HEK293 (cell line): ENCODE results near the gene AEBP1.
A peak's percentile ranks its signal among the peaks of the same experiment; 100 is the strongest.

Experiments
- CTCF ChIP-seq: fragments of 450-650 bp; formaldehyde crosslinking; IDR thresholded peaks from 2 replicates; pipeline ENCODE4 v1.5.1; 2016; ENCODE audit warnings: missing biosample characterization, missing genetic modification characterization
- HOXA7 ChIP-seq: sonication (generic); formaldehyde crosslinking; IDR thresholded peaks from 2 replicates; pipeline ENCODE4 v1.8.1; 2022; ENCODE audit warnings: missing genetic modification reagents, borderline replicate concordance
- HOXC10 ChIP-seq: sonication (generic); formaldehyde crosslinking; IDR thresholded peaks from 2 replicates; pipeline ENCODE4 v1.8.1; 2023; ENCODE audit warnings: mild to moderate bottlenecking, missing genetic modification reagents
- KLF16 ChIP-seq: fragments of 450-650 bp; formaldehyde crosslinking; IDR thresholded peaks from 2 replicates; pipeline ENCODE4 v1.5.1; 2017; ENCODE audit warnings: missing biosample characterization, missing genetic modification characterization
- KLF7 ChIP-seq: fragments of 450-650 bp; formaldehyde crosslinking; IDR thresholded peaks from 2 replicates; pipeline ENCODE4 v1.5.1; 2016; ENCODE audit warnings: missing biosample characterization, missing genetic modification characterization, borderline replicate concordance
- KLF8 ChIP-seq: fragments of 450-650 bp; formaldehyde crosslinking; IDR thresholded peaks from 2 replicates; pipeline ENCODE4 v1.5.1; 2016; ENCODE audit warnings: missing biosample characterization, missing genetic modification characterization
- PRDM10 ChIP-seq: fragments of 450-650 bp; formaldehyde crosslinking; IDR thresholded peaks from 2 replicates; pipeline ENCODE4 v1.5.1; 2016; ENCODE audit warnings: missing biosample characterization, missing genetic modification characterization
- SP2 ChIP-seq: fragments of 450-650 bp; formaldehyde crosslinking; IDR thresholded peaks from 2 replicates; pipeline ENCODE4 v1.5.1; 2016; ENCODE audit warnings: missing biosample characterization, missing genetic modification characterization
- ZBTB1 ChIP-seq: fragments of 450-650 bp; formaldehyde crosslinking; IDR thresholded peaks from 2 replicates; pipeline ENCODE4 v1.5.1; 2016; ENCODE audit warnings: missing biosample characterization, missing genetic modification characterization
- ZBTB10 ChIP-seq: fragments of 450-650 bp; formaldehyde crosslinking; IDR thresholded peaks from 2 replicates; pipeline ENCODE4 v1.5.1; 2016; ENCODE audit warnings: missing biosample characterization, missing genetic modification characterization
- ZBTB7A ChIP-seq: fragments of 450-650 bp; formaldehyde crosslinking; IDR thresholded peaks from 2 replicates; pipeline ENCODE4 v1.5.1; 2016; ENCODE audit warnings: low read depth, missing biosample characterization, missing genetic modification characterization
- ZFHX2 ChIP-seq: fragments of 450-650 bp; formaldehyde crosslinking; conservative IDR thresholded peaks from 2 replicates; pipeline ENCODE4 v1.5.1; 2016; ENCODE audit warnings: missing biosample characterization, missing genetic modification characterization
- ZNF155 ChIP-seq: fragments of 450-650 bp; formaldehyde crosslinking; IDR thresholded peaks from 2 replicates; pipeline ENCODE4 v1.5.1; 2016; ENCODE audit warnings: missing biosample characterization, missing genetic modification characterization
- ZNF19 ChIP-seq: fragments of 450-650 bp; formaldehyde crosslinking; IDR thresholded peaks from 2 replicates; pipeline ENCODE4; 2016; ENCODE audit warnings: missing biosample characterization, missing genetic modification characterization, low read depth
- ZNF202 ChIP-seq: fragments of 450-650 bp; formaldehyde crosslinking; IDR thresholded peaks from 2 replicates; pipeline ENCODE4 v1.5.1; 2016; ENCODE audit warnings: missing biosample characterization, missing genetic modification characterization, borderline replicate concordance
- ZNF214 ChIP-seq: fragments of 450-650 bp; formaldehyde crosslinking; IDR thresholded peaks from 2 replicates; pipeline ENCODE4 v1.5.1; 2017; ENCODE audit warnings: missing biosample characterization, mild to moderate bottlenecking, missing genetic modification characterization, borderline replicate concordance
- ZNF362 ChIP-seq: fragments of 450-650 bp; formaldehyde crosslinking; IDR thresholded peaks from 2 replicates; pipeline ENCODE4 v1.5.1; 2016; ENCODE audit warnings: missing biosample characterization, missing genetic modification characterization
- ZNF398 ChIP-seq: fragments of 450-650 bp; formaldehyde crosslinking; IDR thresholded peaks from 2 replicates; pipeline ENCODE4 v1.5.1; 2017; ENCODE audit warnings: missing biosample characterization, missing genetic modification characterization
- ZNF473 ChIP-seq: fragments of 450-650 bp; formaldehyde crosslinking; IDR thresholded peaks from 2 replicates; pipeline ENCODE4 v1.5.1; 2017; ENCODE audit warnings: missing biosample characterization, missing genetic modification characterization
- ZNF488 ChIP-seq: fragments of 450-650 bp; formaldehyde crosslinking; IDR thresholded peaks from 2 replicates; pipeline ENCODE4 v1.5.1; 2016; ENCODE audit warnings: missing biosample characterization, missing genetic modification characterization
- ZNF548 ChIP-seq: fragments of 450-650 bp; formaldehyde crosslinking; IDR thresholded peaks from 2 replicates; pipeline ENCODE4 v1.5.1; 2016; ENCODE audit warnings: missing biosample characterization, missing genetic modification characterization
- ZNF558 ChIP-seq: fragments of 450-650 bp; formaldehyde crosslinking; IDR thresholded peaks from 2 replicates; pipeline ENCODE4 v1.5.1; 2016; ENCODE audit warnings: missing biosample characterization, missing genetic modification characterization
- ZNF704 ChIP-seq: fragments of 450-650 bp; formaldehyde crosslinking; IDR thresholded peaks from 2 replicates; pipeline ENCODE4 v1.5.1; 2016; ENCODE audit warnings: missing biosample characterization, missing genetic modification characterization
- ZNF837 ChIP-seq: fragments of 450-650 bp; formaldehyde crosslinking; IDR thresholded peaks from 2 replicates; pipeline ENCODE4 v1.5.1; 2016; ENCODE audit warnings: missing biosample characterization, missing genetic modification characterization
- ZSCAN5A ChIP-seq: fragments of 450-650 bp; formaldehyde crosslinking; IDR thresholded peaks from 2 replicates; pipeline ENCODE4 v1.5.1; 2016; ENCODE audit warnings: missing biosample characterization, missing genetic modification characterization

The AEBP1 gene

GRCh38 chr7:44082541-44083207 is 21.5 kb upstream of the AEBP1 start (continued):
- TF ChIP-seq ZBTB10 (tag by site-specific recombination) (no peak), ZNF704 (tag by site-specific recombination) (no peak), PRDM10 (tag by site-specific recombination) (0 out of 2 replicates have a peak, but pooled peaks have one; percentile 16), ZBTB1 (tag by site-specific recombination) (0 out of 2 replicates have a peak, but pooled peaks have one; percentile 38), ZNF19 (no peak), ZSCAN5A (tag by site-specific recombination) (no peak), ZNF473 (no peak), KLF8 (peak; percentile 85), KLF16 (tag by site-specific recombination) (peak; percentile 53), HOXC10 (CRISPR knock-in tag) (no peak), ZFHX2 (tag by site-specific recombination) (peak; percentile 38), ZBTB7A (tag by site-specific recombination) (no peak), ZNF548 (tag by site-specific recombination) (no peak), ZNF155 (tag by site-specific recombination) (no peak), ZNF362 (no peak), HOXA7 (no peak), ZNF558 (tag by site-specific recombination) (no peak), ZNF488 (tag by site-specific recombination) (no peak), KLF7 (tag by site-specific recombination) (peak; percentile 64; the same call in 1 of the 2 replicates), CTCF (no peak), ZNF837 (tag by site-specific recombination) (no peak), SP2 (peak; percentile 88), ZNF398 (no peak; the same call in 1 of the 2 replicates), ZNF202 (tag by site-specific recombination) (no peak), ZNF214 (tag by site-specific recombination) (no peak)
